ENCODE data around the gene CHD5.
"Not testable (repeated sequence)": the region's sequence is repeated elsewhere in the genome, so short reads cannot be mapped to it uniquely, and the experiment has no call there.

CHD5 gene

GRCh38 chr1:6072774-6073479 lies 107.2 kb downstream of the CHD5 start:
- FAIRE-seq (no peak), DNase-seq (ENCODE audit: insufficient read length, low spot score) (no peak)
- TF ChIP-seq POLR2A (IDR thresholded peaks at IDR 0.05; ENCODE audit: low read depth, low read length) (no peak), TAF1 (IDR thresholded peaks at IDR 0.05; ENCODE audit: low read depth, low read length) (no peak), SPI1 (IDR thresholded peaks at IDR 0.05; ENCODE audit: low read depth, low read length) (no peak), PAX5 (IDR thresholded peaks at IDR 0.05; ENCODE audit: insufficient read depth, low read length, severe bottlenecking) (no peak), POU2F2 (IDR thresholded peaks at IDR 0.05; ENCODE audit: low read depth, low read length) (no peak), POLR2AphosphoS5 (IDR thresholded peaks at IDR 0.05; ENCODE audit: low read depth, low read length) (no peak)

GRCh38 chr1:6071219-6071618 lies 108.9 kb downstream of the CHD5 start:
- DNase-seq (ENCODE audit: insufficient read length, low spot score) = no peak
- TF ChIP-seq PAX5 (IDR thresholded peaks at IDR 0.05; ENCODE audit: insufficient read depth, low read length, severe bottlenecking) = no peak
- TF ChIP-seq POLR2AphosphoS5 (IDR thresholded peaks at IDR 0.05; ENCODE audit: low read depth, low read length) = no peak
- no peak for TF ChIP-seq POU2F2 (IDR thresholded peaks at IDR 0.05; ENCODE audit: low read depth, low read length)
- TF ChIP-seq SPI1 (IDR thresholded peaks at IDR 0.05; ENCODE audit: low read depth, low read length) = no peak
- TF ChIP-seq TAF1 (IDR thresholded peaks at IDR 0.05; ENCODE audit: low read depth, low read length) = no peak
- no peak for TF ChIP-seq POLR2A (IDR thresholded peaks at IDR 0.05; ENCODE audit: low read depth, low read length)
- no peak for FAIRE-seq

- DNase-seq (ENCODE audit: insufficient read length, low spot score) (no peak), FAIRE-seq (no peak)
- no peak for TF ChIP-seq POLR2A (IDR thresholded peaks at IDR 0.05; ENCODE audit: low read depth, low read length)
- TF ChIP-seq SPI1 (IDR thresholded peaks at IDR 0.05; ENCODE audit: low read depth, low read length) = no peak
- no peak for TF ChIP-seq TAF1 (IDR thresholded peaks at IDR 0.05; ENCODE audit: low read depth, low read length)
- no peak for TF ChIP-seq PAX5 (IDR thresholded peaks at IDR 0.05; ENCODE audit: insufficient read depth, low read length, severe bottlenecking)
- no peak for TF ChIP-seq POLR2AphosphoS5 (IDR thresholded peaks at IDR 0.05; ENCODE audit: low read depth, low read length)
- no peak for TF ChIP-seq POU2F2 (IDR thresholded peaks at IDR 0.05; ENCODE audit: low read depth, low read length)
Observed at GRCh38 chr1:6070450-6070974, 109.6 kb downstream of the CHD5 start.

- TF ChIP-seq POU2F2 (IDR thresholded peaks at IDR 0.05; ENCODE audit: low read depth, low read length) (no peak), TAF1 (IDR thresholded peaks at IDR 0.05; ENCODE audit: low read depth, low read length) (no peak), PAX5 (IDR thresholded peaks at IDR 0.05; ENCODE audit: insufficient read depth, low read length, severe bottlenecking) (no peak), POLR2A (IDR thresholded peaks at IDR 0.05; ENCODE audit: low read depth, low read length) (no peak), SPI1 (IDR thresholded peaks at IDR 0.05; ENCODE audit: low read depth, low read length) (no peak), POLR2AphosphoS5 (IDR thresholded peaks at IDR 0.05; ENCODE audit: low read depth, low read length) (no peak)
- no peak for FAIRE-seq
- no peak for DNase-seq (ENCODE audit: insufficient read length, low spot score)
Observed at GRCh38 chr1:6069573-6069972, 110.5 kb downstream of the CHD5 start.

GRCh38 chr1:6068932-6069331 lies 111.2 kb downstream of the CHD5 start:
- no peak for DNase-seq (ENCODE audit: insufficient read length, low spot score)
- no peak for FAIRE-seq
- TF ChIP-seq POLR2AphosphoS5 (IDR thresholded peaks at IDR 0.05; ENCODE audit: low read depth, low read length) (no peak), PAX5 (IDR thresholded peaks at IDR 0.05; ENCODE audit: insufficient read depth, low read length, severe bottlenecking) (no peak), POLR2A (IDR thresholded peaks at IDR 0.05; ENCODE audit: low read depth, low read length) (no peak), TAF1 (IDR thresholded peaks at IDR 0.05; ENCODE audit: low read depth, low read length) (no peak), SPI1 (IDR thresholded peaks at IDR 0.05; ENCODE audit: low read depth, low read length) (no peak), POU2F2 (IDR thresholded peaks at IDR 0.05; ENCODE audit: low read depth, low read length) (no peak)

- DNase-seq (ENCODE audit: insufficient read length, low spot score) (no peak), FAIRE-seq (no peak)
- no peak for TF ChIP-seq SPI1 (IDR thresholded peaks at IDR 0.05; ENCODE audit: low read depth, low read length)
- no peak for TF ChIP-seq TAF1 (IDR thresholded peaks at IDR 0.05; ENCODE audit: low read depth, low read length)
- TF ChIP-seq PAX5 (IDR thresholded peaks at IDR 0.05; ENCODE audit: insufficient read depth, low read length, severe bottlenecking) = no peak
- no peak for TF ChIP-seq POLR2A (IDR thresholded peaks at IDR 0.05; ENCODE audit: low read depth, low read length)
- TF ChIP-seq POU2F2 (IDR thresholded peaks at IDR 0.05; ENCODE audit: low read depth, low read length) = no peak
- TF ChIP-seq POLR2AphosphoS5 (IDR thresholded peaks at IDR 0.05; ENCODE audit: low read depth, low read length) = no peak
Observed at GRCh38 chr1:6068073-6068472, 112.0 kb downstream of the CHD5 start.

GRCh38 chr1:6066680-6067079 lies 113.4 kb downstream of the CHD5 start:
- FAIRE-seq = no peak
- TF ChIP-seq POU2F2 (IDR thresholded peaks at IDR 0.05; ENCODE audit: low read depth, low read length) (no peak), SPI1 (IDR thresholded peaks at IDR 0.05; ENCODE audit: low read depth, low read length) (no peak), POLR2AphosphoS5 (IDR thresholded peaks at IDR 0.05; ENCODE audit: low read depth, low read length) (no peak), TAF1 (IDR thresholded peaks at IDR 0.05; ENCODE audit: low read depth, low read length) (no peak), POLR2A (IDR thresholded peaks at IDR 0.05; ENCODE audit: low read depth, low read length) (no peak), PAX5 (IDR thresholded peaks at IDR 0.05; ENCODE audit: insufficient read depth, low read length, severe bottlenecking) (no peak)
- no peak for DNase-seq (ENCODE audit: insufficient read length, low spot score)

- DNase-seq (ENCODE audit: insufficient read length, low spot score) (no peak), FAIRE-seq (no peak)
- TF ChIP-seq PAX5 (IDR thresholded peaks at IDR 0.05; ENCODE audit: insufficient read depth, low read length, severe bottlenecking) (no peak), TAF1 (IDR thresholded peaks at IDR 0.05; ENCODE audit: low read depth, low read length) (no peak), POLR2A (IDR thresholded peaks at IDR 0.05; ENCODE audit: low read depth, low read length) (no peak), SPI1 (IDR thresholded peaks at IDR 0.05; ENCODE audit: low read depth, low read length) (no peak), POU2F2 (IDR thresholded peaks at IDR 0.05; ENCODE audit: low read depth, low read length) (no peak), POLR2AphosphoS5 (IDR thresholded peaks at IDR 0.05; ENCODE audit: low read depth, low read length) (no peak)
Observed at GRCh38 chr1:6065093-6065858, 114.8 kb downstream of the CHD5 start.

- not testable (repeated sequence) for DNase-seq (ENCODE audit: insufficient read length, low spot score); FAIRE-seq
Observed at GRCh38 chr1:6063532-6064053, 116.5 kb downstream of the CHD5 start.

All from GM12891 (cell line).